GM19193 (cell line): ENCODE data around the gene GDF2.

Experiments
- POLR2A ChIP-seq: IDR thresholded peaks from 4 replicates; pipeline ENCODE4 v1.6.1; 2011; ENCODE audit not compliant: insufficient read depth, insufficient read length; ENCODE audit errors: extremely low read depth

GDF2 gene

DNA sequence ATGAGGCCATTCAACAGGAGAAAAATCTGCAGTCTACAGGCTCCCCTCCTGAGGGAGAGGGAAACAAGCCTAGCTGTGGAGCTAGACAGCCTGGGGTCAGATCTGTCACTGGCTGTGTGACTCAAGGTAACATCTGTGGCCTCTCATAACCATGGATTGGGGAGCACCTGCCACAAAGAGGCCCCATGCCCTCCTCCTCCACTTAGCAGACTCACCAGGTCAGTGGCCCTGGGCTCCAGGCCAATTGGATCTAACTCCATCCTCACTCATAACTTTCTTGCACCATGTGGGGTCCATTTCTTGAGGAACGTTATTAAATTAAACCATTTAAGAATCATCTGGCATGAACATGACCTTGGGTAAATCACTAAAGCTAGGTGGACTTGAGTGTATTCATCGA, 20.4 kb upstream of the GDF2 start:
- TF ChIP-seq POLR2A = no peak

DNA sequence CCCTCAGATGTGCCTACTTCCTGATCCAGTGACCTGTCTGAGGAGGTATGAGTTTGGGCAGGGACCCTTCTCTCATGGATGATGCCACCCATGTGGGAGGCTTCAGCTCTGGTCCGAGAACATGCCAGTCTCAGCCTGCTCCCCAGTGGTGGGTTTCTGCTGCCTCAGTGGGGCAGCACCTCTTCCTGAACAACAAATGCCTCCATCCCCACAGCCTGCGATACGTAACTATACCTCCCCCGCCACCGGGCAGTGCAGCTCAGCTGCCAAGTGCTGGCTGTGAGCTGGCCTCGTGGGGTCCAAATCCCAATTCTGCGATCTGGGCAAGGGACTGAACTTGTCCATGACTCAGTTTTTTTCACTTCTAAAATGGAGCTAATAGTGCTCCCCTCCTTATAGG, 19.1 kb upstream of the GDF2 start:
- no peak for TF ChIP-seq POLR2A

DNA sequence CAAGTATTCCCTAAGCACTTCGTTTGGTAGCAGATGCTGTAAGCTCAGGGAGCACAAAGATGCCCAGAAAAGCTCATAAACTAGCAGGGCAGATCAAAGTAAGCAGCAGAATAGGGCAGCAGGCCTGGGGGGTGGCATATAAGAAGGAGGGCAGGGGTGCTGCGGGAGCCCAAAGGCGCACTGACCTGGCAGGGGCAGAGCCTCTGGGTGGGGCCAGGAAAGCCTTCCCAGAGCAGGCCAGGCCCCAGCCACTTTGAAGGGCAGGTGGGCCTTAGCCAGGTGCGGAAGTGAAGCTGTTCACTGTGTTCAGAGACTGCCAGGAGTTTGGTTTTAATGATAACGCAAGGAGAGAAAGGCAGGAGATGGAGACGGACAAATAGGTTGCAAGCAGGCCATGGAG, 18.4 kb upstream of the GDF2 start:
- TF ChIP-seq POLR2A = no peak

DNA sequence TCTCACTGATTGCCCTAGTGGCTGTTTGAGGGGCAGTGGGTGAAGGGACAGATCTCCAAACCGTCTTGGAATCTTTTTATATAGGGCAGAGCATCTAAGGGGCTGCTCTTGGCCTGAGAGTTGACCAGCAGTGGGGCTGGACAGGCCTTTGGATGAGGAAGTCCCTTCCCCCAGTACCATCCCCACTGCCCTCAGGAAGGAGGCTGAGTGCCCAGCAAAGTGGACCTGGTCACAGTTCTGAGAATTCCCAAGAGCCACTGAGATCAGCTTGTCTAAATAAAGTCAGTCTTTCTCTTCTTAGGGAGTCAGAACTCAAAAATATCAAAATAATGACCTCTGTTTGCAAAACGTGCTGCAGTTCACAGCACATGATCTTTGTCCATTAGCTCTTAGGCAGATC, 16.7 kb upstream of the GDF2 start:
- TF ChIP-seq POLR2A = no peak

DNA sequence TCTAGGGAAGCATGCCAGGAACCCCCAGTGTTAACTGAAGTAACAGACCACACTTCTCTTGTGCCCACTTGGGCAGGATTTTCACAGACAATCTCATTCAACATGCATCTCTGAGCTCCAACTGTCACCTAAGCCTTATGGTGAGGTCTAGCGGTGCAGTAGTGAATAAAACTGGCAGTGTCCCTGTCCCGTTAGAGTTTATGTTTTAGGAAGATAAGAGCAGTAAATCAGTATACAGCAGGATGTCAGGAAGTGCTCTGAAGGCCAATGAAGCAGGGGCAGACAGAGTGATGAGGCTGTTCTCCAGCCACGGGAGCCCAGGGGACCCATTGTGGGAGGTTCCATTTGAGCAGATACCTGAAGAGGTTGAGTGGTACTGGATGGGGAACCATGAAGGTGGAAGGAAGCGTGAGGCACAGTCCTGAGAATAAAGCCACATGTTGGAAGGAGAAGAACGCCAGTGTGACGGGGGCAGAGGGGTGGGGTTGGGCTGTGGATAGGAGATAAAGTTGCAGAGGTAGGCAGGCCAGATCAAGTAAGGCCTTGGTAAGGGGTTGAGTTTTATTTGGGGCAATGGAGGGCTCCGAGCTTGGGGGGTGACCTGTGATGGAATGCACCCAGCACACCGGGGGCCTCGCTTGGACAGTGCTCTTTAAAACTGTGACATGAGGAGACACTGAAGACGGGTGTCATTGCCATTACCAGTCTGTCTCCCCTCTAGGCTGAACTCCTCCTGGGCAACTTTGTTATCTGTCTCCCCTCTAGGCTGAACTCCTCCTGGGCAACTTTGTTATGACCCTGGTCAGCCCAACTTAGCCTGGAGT, 15.7 kb upstream of the GDF2 start:
- TF ChIP-seq POLR2A = no peak

DNA sequence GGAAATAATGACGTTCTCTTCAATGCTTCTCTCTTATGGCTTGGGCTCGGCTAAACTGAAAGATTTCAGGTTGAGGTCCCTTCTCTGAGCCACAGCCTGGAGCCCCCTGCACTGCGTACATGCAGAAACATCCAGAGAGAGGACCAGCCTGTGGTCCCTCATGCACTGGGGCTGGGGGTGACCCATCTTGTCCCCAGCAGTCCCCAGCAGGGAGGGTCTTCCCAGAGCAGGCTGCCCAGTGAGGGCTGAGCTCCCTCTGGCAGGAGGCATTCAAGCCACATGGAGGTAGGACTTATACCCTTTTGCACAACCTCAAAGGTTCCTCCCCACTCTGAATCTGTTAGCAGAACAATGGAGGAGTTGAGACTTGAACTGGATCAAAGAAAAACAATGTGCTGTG, 14.9 kb upstream of the GDF2 start:
- TF ChIP-seq POLR2A = no peak

DNA sequence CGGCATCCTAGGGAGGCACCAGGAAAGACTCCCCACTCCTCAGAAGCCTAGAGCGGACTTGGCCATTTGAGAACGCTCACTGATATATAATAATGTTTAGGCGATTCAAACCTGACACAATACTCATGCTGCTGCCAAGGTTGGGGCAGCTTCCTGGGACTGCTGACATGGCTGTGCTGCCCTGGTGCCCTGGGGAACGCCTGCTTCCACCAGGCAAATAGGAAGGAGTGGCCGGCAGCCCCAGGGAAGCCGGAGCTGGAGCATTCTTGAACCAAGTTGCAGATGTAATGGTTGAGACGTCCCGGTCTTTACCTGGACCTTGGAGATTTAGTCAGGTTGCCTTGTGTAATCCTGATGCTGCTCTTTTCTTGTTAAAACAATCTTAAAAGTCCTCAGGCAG, 13.5 kb upstream of the GDF2 start:
- TF ChIP-seq POLR2A = no peak

DNA sequence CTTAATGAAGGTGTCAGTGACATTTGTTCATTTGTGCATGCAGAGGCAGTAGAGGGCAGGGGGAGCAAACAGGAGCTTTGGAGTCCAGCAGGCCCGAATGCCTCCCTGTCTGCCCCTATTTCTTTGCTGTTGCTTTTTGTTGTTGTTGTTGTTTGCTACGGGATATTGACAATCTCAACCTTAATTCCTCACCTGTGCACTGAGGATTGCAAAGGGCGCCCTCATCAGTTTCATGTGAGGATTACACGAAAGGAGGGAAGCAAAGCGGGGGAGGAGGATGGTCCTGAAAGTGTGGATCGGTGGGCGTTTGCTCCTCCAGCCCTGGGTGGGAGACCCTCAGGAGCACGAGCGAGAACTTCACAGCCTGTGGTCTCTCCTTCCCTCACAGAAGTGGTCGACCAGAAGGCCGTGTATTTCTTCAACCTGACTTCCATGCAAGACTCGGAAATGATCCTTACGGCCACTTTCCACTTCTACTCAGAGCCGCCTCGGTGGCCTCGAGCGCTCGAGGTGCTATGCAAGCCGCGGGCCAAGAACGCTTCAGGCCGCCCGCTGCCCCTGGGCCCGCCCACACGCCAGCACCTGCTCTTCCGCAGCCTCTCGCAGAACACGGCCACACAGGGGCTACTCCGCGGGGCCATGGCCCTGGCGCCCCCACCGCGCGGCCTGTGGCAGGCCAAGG, 12.7 kb upstream of the GDF2 start:
- TF ChIP-seq POLR2A = no peak

DNA sequence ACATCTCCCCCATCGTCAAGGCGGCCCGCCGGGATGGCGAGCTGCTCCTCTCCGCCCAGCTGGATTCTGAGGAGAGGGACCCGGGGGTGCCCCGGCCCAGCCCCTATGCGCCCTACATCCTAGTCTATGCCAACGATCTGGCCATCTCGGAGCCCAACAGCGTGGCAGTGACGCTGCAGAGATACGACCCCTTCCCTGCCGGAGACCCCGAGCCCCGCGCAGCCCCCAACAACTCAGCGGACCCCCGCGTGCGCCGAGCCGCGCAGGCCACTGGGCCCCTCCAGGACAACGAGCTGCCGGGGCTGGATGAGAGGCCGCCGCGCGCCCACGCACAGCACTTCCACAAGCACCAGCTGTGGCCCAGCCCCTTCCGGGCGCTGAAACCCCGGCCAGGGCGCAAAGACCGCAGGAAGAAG, 12.2 kb upstream of the GDF2 start:
- TF ChIP-seq POLR2A = no peak

DNA sequence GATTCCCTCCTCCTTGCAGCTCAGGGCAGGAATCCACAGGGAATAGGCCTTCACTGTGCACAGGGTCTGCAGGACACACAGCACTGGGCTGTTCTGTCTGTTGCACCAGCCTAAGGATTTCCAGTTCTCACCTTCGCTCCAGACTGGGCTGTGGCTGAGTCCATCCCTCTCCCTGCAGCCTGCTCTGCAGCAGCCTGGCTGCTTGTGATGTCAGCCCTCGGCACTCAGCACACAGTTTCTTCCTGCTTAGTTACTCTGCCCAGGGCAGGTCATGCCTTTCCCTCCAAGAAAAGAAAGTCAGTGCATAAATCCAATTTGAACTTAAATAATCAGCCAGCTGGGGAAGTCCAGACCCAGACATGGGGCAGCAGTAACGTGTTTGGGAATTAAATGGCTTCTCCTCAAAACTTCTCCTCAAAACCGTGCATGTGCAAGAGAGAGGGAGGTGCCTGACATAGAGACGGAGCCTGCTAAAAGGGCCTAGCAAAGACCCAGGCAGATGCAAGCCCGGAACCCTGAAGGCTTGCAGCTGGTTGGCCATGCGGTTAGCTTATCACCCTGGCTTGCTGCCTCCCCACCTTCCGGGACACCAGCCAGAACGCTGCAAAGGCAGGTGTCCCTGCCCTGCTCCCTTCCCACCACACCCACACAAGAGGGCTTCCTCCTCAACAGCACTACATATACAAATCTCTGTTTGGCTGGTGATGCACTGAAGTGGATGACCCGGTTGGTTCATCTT, 10.9 kb upstream of the GDF2 start:
- TF ChIP-seq POLR2A = no peak

DNA sequence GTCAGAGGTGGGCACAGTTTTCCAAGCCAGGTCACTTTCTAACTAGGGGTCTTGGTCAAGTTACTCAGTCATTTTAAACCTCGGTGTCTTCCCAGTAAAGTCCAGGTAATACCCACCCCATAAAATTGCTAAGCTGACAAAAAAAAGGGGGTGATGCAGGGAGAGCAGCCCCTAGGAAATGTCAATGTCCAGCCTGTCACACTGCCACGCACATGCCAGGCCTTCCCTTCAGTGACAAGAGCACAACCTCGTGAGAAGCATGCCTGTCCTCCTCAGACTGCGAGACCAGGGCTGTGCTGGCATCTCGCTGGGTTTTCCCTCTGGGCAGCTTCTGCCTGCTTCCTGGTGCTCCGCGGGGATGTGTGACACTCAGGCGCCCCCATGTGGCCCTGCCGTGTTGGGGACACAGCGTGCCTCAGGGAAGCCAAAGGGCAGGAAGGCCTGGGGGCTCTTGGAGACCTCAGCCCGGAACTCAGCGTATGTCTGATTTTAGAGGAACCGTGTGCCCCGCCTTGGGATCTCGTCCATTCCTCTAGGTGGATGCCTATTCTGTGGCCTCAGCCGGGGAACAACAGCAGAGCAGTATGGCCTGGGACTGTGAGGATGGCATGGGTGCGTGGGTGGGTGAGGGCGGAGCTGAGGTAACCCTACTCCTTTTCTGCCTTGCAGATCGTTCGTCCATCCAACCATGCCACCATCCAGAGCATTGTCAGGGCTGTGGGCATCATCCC, 10.2 kb upstream of the GDF2 start:
- TF ChIP-seq POLR2A = no peak

DNA sequence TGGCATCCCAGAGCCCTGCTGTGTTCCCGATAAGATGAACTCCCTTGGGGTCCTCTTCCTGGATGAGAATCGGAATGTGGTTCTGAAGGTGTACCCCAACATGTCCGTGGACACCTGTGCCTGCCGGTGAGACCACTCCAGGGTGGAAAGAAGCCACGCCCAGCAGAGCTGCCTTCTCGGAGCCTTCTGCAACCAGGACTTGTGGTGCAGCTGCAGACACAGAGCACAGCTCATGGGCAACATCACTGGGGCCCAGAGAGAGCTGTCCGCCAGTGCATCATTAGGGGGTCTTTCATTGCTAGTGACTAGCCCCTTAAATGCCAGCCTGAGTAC, 9.6 kb upstream of the GDF2 start:
- no peak for TF ChIP-seq POLR2A

DNA sequence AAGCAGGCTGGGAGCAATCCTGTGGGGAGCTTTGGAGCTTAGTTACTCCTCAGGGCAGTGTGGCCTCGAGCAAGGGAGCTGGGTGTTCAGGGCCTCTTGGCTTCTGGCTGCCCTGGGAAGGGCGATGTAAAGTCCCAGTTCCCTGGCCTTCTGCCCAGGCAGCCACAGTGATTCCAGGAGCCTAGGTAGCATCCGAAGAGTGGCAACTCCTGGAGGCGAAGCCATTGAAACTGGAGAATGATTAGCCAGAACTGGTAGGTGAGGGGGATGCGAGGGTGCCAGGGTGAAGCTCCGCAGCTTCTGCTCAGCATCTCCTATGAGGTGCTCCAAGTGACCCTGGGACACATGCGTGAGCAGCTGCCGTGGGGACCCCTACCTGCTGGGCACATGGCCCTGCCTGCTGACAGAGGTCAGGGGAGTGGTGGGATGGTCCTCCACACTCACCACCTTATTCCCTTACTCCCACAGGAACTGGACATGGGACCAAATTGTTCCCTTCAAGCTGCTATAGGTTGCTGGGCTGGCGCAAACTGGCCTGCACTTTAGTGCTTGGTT, 7.8 kb upstream of the GDF2 start:
- TF ChIP-seq POLR2A = no peak

DNA sequence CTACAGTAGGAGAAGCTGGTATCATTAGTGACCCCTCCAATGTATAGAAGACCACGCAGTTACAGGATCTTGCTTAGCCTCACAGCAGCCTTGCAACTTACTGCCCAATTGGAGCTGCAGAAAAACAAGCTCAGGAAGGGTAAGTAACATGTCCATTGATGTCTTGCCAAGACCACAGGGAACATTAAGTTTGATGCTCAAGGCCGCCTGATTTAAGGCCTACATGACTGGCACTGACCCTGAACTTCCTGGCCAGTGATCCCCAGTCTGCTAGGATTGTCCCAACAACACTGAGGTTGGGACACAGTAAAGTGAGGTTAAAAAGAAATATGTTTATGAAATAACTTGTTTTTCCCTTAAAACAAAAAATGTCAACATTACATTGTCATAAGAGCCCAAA, 6.8 kb upstream of the GDF2 start:
- TF ChIP-seq POLR2A = no peak

DNA sequence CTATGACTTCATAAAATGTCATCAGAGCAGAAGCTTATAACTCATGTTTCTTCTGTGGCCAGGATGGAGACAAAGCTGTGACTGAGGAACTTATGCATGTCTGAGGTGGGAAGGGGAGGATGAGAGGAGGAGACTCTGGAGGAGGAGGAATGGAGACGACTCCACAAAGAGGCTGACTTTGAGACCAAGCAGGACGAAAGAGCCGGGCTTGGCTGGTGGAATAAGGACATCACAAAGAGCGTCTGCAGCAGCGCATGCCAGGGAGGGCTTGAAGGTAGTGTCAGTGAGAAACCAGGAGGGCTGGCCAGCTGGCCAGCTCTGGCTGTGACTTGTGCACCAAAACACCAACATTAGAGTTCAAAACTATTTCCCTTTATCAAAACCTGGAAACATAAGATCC, 6.1 kb upstream of the GDF2 start:
- TF ChIP-seq POLR2A = no peak
